ENCODE data around the gene TRIP13.
"Not testable (repeated sequence)": the region's sequence is repeated elsewhere in the genome, so short reads cannot be mapped to it uniquely, and the experiment has no call there.

The TRIP13 gene

DNA sequence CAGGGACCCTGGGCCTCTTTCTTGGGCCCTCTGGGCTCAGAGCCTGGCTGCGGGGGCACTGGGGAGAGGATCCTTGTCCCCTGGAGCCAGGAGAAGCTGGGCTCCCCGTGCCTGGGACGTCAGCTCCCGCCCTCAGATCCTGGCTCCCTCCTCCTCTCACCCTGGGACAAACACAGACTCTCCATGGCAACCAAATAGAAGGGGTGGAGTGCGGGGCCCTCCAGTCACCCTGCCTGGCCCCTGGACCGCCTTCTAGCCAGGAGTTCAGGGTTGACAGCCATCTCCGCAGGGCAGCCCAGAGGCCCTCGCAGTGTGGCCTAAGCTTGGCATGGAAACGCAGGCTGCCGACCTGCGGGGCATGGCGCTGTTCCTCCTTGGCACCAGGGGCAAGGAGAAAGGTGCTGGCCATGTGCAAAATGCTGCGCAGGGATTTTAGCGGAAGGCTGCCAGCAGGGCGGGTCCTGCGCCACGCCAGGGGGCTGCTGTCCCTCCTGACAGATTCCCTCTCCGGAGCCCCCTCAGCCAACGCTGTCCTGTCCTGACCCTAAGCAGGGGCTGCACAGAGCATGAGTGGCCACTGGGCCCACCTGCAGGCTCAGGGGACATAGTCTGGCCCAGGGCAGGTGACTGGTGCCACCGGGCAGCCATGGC, 42.9 kb upstream of the TRIP13 start:
- no peaks in the 10 kb centered on the region for H3K36me3 ChIP-seq (ENCODE audit: control insufficient read depth, insufficient read depth, low read length)
- no peak overlapping the region for H3K9ac ChIP-seq (ENCODE audit: low read depth, low read length)
- H3K4me3 ChIP-seq (ENCODE audit: low read depth, low read length) = no peak overlapping the region
- H3K9me3 ChIP-seq (ENCODE audit: control insufficient read depth, insufficient read depth, low read length) = no peaks in the 10 kb centered on the region
- H3K27me3 ChIP-seq (ENCODE audit: control insufficient read depth, insufficient read depth, low read length) = no peaks in the 10 kb centered on the region
- H3K4me1 ChIP-seq (ENCODE audit: control insufficient read depth, insufficient read depth, low read length) = no peaks in the 10 kb centered on the region
- no peak overlapping the region for H3K27ac ChIP-seq (ENCODE audit: low read depth, low read length)

DNA sequence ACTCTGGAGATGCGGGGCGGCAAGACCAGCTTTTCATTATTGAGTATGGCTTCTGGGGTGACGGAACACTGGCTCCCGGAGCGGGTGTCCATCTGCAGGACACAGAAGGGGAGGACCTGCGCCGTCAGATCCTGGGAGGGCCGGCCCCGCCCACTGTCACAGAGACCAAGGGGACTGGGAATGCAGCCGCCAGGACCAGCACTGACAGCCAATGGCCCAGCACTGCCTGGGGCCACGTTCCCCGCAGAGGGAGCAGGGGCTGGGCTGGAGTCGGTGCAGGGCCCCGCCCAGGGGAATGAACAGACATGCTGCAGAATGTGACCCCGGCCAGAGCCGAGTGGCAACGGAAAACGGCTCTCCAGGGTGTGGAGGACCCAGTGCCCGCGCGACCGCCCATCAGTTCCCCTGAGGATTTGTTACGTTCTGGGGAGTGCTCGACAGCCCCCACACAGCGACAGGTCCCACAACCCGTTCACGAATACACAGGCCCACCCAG, 42.1 kb upstream of the TRIP13 start, which contains the start of gene ZDHHC11:
TSS of gene ZDHHC11 (minus strand) at position 476 of the 496 bp plus-strand sequence. CDS start at position 92, 384 bp downstream.
- Histone ChIP-seq H3K9ac (ENCODE audit: low read depth, low read length) (no peak within 1 kb of the TSS), H3K27me3 (ENCODE audit: control insufficient read depth, insufficient read depth, low read length) (no peaks in the 10 kb centered on the region), H3K4me1 (ENCODE audit: control insufficient read depth, insufficient read depth, low read length) (no peaks in the 10 kb centered on the region), H3K27ac (ENCODE audit: low read depth, low read length) (no peak within 1 kb of the TSS), H3K36me3 (ENCODE audit: control insufficient read depth, insufficient read depth, low read length) (no peaks in the 10 kb centered on the region), H3K4me3 (ENCODE audit: low read depth, low read length) (no peak within 1 kb of the TSS), H3K9me3 (ENCODE audit: control insufficient read depth, insufficient read depth, low read length) (no peaks in the 10 kb centered on the region)

DNA sequence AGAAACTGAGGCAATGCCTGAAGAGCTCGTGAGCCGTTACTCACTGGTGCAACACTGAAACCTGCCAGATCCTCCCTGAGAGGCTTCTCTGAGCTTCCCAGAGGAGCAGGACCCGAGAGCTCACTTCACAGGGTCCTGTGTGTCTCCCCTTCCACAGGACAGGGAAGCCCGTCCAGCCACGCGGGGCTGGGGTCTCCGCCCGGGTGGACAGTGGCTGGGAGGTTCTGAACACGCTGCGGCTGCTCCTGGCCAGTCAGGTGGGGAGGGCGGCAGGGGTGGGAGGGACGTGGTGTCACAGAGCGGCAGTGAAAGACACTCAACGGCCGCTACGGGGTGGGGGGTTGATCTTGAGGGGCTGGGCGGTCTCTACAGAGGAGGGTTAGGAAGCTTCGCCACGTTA, 41.6 kb upstream of the TRIP13 start:
- no peaks in the 10 kb centered on the region for H3K9me3 ChIP-seq (ENCODE audit: control insufficient read depth, insufficient read depth, low read length)
- no peak overlapping the region for H3K4me3 ChIP-seq (ENCODE audit: low read depth, low read length)
- no peaks in the 10 kb centered on the region for H3K27me3 ChIP-seq (ENCODE audit: control insufficient read depth, insufficient read depth, low read length)
- H3K4me1 ChIP-seq (ENCODE audit: control insufficient read depth, insufficient read depth, low read length) = no peaks in the 10 kb centered on the region
- H3K27ac ChIP-seq (ENCODE audit: low read depth, low read length) = no peak overlapping the region
- H3K36me3 ChIP-seq (ENCODE audit: control insufficient read depth, insufficient read depth, low read length) = no peaks in the 10 kb centered on the region
- no peak overlapping the region for H3K9ac ChIP-seq (ENCODE audit: low read depth, low read length)

DNA sequence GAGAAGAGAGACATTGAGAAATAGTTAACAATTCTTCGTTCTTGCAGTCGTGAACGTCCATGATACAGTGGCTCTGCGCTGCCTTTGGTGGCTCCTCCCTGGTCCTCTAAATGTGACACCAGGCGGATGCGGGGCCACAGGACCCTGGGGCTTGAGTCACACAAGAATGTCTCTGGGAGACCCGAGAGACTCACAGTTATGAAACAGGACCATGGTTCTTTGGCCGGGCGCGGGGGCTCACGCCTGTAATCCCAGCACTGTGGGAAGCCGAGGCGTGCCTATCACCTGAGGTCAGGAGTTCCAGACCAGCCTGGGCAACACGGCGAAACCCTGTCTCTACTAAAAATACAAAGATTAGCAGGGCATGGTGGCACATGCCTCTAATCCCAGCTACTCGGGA, 41.1 kb upstream of the TRIP13 start:
- no peaks in the 10 kb centered on the region for H3K9me3 ChIP-seq (ENCODE audit: control insufficient read depth, insufficient read depth, low read length)
- no peak overlapping the region for H3K4me3 ChIP-seq (ENCODE audit: low read depth, low read length)
- H3K27me3 ChIP-seq (ENCODE audit: control insufficient read depth, insufficient read depth, low read length) = no peaks in the 10 kb centered on the region
- no peaks in the 10 kb centered on the region for H3K4me1 ChIP-seq (ENCODE audit: control insufficient read depth, insufficient read depth, low read length)
- no peak overlapping the region for H3K27ac ChIP-seq (ENCODE audit: low read depth, low read length)
- no peak overlapping the region for H3K9ac ChIP-seq (ENCODE audit: low read depth, low read length)
- H3K36me3 ChIP-seq (ENCODE audit: control insufficient read depth, insufficient read depth, low read length) = no peaks in the 10 kb centered on the region

DNA sequence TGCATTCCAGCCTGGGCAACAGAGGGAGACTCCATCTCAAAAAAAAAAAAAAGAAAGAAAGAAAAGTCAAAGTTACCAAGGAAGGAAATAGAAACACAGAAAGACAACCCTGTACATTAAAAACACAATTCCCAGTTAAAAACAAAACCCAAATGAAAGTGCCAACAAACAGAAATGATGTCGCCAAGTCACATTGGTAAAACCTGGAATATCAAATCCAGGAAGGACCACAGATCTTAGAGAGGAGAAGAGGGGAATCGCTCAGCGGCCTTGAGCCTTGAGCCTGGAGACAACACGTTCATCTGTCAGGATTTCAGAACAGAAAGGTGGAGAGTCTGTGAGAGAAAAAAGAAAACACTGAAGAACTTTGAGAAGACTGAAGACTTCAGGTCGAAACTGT, 40.7 kb upstream of the TRIP13 start:
- Histone ChIP-seq H3K36me3 (ENCODE audit: control insufficient read depth, insufficient read depth, low read length) (no peaks in the 10 kb centered on the region), H3K4me1 (ENCODE audit: control insufficient read depth, insufficient read depth, low read length) (no peaks in the 10 kb centered on the region), H3K27ac (ENCODE audit: low read depth, low read length) (no peak overlapping the region)

DNA sequence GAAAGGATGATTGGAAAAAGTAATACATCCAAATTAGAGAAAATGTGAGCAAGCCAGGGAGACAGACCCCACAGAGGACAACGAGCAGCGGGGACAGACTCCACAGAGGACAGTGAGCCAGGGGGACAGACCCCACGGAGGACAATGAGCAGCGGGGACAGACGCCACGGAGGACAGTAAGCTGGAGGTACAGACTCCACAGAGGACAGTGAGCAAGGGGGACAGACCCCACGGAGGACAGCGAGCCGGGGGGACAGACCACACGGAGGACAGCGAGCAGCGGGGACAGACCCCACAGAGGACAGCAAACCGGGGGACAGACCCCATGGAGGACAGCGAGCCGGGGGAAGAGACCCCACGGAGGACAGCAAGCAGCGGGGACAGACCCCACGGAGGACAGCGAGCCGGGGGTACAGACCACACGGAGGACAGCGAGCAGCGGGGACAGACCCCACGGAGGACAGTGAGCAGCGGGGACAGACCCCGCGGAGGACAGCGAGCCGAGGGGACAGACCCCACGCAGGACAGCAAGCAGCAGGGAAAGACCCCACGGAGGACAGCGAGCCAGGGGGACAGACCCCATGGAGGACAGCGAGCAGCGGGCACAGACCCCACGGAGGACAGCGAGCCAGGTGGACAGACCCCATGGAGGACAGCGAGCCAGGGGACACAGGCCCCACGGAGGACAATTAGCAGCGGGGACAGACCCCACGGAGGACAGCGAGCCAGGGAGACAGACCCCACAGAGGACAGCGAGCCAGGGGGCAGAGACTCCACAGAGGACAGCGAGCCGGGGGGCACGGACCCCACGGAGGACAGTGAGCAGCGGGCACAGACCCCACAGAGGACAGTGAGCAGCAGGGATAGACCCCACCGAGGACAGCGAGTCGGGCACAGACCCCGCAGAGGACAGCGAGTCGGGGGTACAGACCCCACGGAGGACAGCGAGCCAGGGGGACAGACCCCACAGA, 40.0 kb upstream of the TRIP13 start:
- no peak overlapping the region for H3K4me3 ChIP-seq (ENCODE audit: low read depth, low read length)
- no peak overlapping the region for H3K27ac ChIP-seq (ENCODE audit: low read depth, low read length)
- H3K9ac ChIP-seq (ENCODE audit: low read depth, low read length) = no peak overlapping the region
- H3K9me3 ChIP-seq (ENCODE audit: control insufficient read depth, insufficient read depth, low read length) = no peaks in the 10 kb centered on the region
- H3K36me3 ChIP-seq (ENCODE audit: control insufficient read depth, insufficient read depth, low read length) = no peaks in the 10 kb centered on the region
- H3K4me1 ChIP-seq (ENCODE audit: control insufficient read depth, insufficient read depth, low read length) = no peaks in the 10 kb centered on the region
- H3K27me3 ChIP-seq (ENCODE audit: control insufficient read depth, insufficient read depth, low read length) = no peaks in the 10 kb centered on the region

More for the DNA sequence above, 40.7 kb upstream of the TRIP13 start:
- H3K9ac ChIP-seq (ENCODE audit: low read depth, low read length) = no peak overlapping the region
- no peaks in the 10 kb centered on the region for H3K9me3 ChIP-seq (ENCODE audit: control insufficient read depth, insufficient read depth, low read length)
- H3K27me3 ChIP-seq (ENCODE audit: control insufficient read depth, insufficient read depth, low read length) = no peaks in the 10 kb centered on the region
- no peak overlapping the region for H3K4me3 ChIP-seq (ENCODE audit: low read depth, low read length)

DNA sequence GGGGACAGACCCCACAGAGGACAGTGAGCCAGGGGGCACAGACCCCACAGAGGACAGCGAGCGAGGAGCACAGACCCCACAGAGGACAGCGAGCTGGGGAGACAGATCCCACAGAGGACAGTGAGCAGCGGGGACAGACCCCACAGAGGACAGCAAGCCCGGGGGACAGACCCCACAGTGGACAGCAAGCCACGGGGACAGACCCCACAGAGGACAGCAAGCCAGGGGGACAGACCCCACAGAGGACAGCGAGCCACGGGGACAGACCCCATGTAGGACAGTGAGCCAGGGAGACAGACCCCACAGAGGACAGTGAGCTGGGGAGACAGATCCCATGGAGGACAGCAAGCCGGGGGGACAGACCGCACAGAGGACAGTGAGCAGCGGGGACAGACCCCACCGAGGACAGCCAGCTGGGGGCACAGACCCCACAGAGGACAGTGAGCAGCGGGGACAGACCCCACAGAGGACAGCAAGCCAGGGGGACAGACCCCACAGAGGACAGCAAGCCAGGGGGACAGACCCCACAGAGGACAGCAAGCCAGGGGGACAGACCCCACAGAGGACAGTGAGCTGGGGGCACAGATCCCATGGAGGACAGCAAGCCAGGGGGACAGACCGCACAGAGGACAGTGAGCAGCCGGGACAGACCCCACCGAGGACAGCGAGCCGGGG, 39.1 kb upstream of the TRIP13 start:
- not testable (repeated sequence) for H3K36me3 ChIP-seq (ENCODE audit: control insufficient read depth, insufficient read depth, low read length); H3K4me1 ChIP-seq (ENCODE audit: control insufficient read depth, insufficient read depth, low read length); H3K9me3 ChIP-seq (ENCODE audit: control insufficient read depth, insufficient read depth, low read length); H3K9ac ChIP-seq (ENCODE audit: low read depth, low read length); H3K4me3 ChIP-seq (ENCODE audit: low read depth, low read length); H3K27ac ChIP-seq (ENCODE audit: low read depth, low read length); H3K27me3 ChIP-seq (ENCODE audit: control insufficient read depth, insufficient read depth, low read length)

DNA sequence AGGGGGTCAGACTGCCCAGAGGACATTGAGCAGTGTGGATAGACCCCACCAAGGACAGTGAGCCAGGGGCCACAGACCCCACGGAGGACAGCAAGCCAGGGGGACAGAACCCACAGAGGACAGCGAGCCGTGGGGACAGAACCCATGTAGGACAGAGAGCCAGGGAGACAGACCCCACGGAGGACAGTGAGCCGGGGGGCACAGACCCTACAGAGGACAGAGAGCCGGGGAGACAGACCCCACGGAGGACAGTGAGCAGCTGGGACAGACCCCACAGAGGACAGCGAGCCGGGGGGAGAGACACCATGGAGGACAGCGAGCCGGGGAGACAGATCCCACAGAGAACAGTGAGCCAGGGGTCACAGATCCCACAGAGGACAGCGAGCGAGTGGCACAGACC, 38.5 kb upstream of the TRIP13 start:
- Histone ChIP-seq H3K27ac (ENCODE audit: low read depth, low read length) (no peak overlapping the region), H3K36me3 (ENCODE audit: control insufficient read depth, insufficient read depth, low read length) (no peaks in the 10 kb centered on the region), H3K9me3 (ENCODE audit: control insufficient read depth, insufficient read depth, low read length) (no peaks in the 10 kb centered on the region), H3K4me1 (ENCODE audit: control insufficient read depth, insufficient read depth, low read length) (no peaks in the 10 kb centered on the region), H3K27me3 (ENCODE audit: control insufficient read depth, insufficient read depth, low read length) (no peaks in the 10 kb centered on the region), H3K4me3 (ENCODE audit: low read depth, low read length) (no peak overlapping the region), H3K9ac (ENCODE audit: low read depth, low read length) (no peak overlapping the region)

DNA sequence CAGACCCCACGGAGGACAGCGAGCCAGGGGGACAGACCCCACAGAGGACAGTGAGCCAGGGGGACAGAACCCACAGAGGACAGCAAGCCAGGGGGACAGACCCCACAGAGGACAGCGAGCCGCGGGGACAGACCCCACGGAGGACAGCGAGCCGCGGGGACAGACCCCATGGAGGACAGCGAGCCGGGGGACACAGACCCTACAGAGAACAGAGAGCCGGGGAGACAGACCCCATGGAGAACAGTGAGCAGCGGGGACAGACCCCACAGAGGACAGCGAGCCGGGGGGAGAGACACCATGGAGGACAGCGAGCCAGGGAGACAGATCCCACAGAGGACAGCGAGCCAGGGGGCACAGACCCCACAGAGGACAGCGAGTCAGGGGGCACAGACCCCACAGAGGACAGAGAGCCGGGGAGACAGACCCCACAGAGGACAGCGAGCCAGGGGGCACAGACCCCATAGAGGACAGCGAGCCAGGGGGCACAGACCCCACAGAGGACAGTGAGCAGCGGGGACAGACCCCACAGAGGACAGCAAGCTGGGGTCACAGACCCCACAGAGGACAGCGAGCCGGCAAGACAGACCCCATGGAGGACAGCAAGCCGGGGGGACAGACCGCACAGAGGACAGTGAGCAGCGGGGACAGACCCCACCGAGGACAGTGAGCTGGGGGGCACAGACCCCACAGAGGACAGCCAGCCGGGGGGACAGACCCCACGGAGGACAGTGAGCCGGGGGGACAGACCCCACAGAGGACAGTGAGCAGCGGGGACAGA, 37.5 kb upstream of the TRIP13 start:
- H3K27ac ChIP-seq (ENCODE audit: low read depth, low read length) = no peak overlapping the region
- H3K9me3 ChIP-seq (ENCODE audit: control insufficient read depth, insufficient read depth, low read length) = no peaks in the 10 kb centered on the region
- no peaks in the 10 kb centered on the region for H3K4me1 ChIP-seq (ENCODE audit: control insufficient read depth, insufficient read depth, low read length)
- no peak overlapping the region for H3K4me3 ChIP-seq (ENCODE audit: low read depth, low read length)
- no peak overlapping the region for H3K9ac ChIP-seq (ENCODE audit: low read depth, low read length)
- H3K27me3 ChIP-seq (ENCODE audit: control insufficient read depth, insufficient read depth, low read length) = no peaks in the 10 kb centered on the region
- H3K36me3 ChIP-seq (ENCODE audit: control insufficient read depth, insufficient read depth, low read length) = no peaks in the 10 kb centered on the region

DNA sequence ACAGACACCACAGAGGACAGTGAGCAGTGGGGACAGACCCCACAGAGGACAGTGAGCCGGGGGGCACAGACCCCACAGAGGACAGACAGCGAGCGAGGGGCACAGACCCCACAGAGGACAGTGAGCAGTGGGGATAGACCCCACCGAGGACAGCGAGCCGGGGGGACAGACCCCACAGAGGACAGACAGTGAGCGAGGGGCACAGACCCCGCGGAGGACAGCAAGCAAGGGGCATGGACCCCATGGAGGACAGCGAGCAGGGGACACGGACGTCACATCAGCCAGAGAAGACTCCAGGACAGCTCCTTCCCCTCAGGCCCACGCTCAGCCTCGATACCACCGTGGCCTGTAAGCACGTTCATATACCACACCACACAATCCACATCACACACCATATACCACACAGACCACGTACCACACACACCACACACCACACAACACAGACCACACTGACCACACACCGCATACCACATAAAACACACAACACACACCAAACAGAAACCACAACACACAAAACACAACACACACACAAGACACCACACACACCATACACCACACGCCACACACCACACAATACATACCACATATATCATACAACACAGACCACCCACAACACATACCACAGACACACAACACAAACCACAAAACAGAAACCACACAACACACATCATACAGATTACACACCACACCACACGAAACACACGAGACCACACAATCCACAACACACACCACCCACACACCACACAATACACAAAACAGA, 36.7 kb upstream of the TRIP13 start:
- no peaks in the 10 kb centered on the region for H3K9me3 ChIP-seq (ENCODE audit: control insufficient read depth, insufficient read depth, low read length)
- no peak overlapping the region for H3K27ac ChIP-seq (ENCODE audit: low read depth, low read length)
- H3K4me1 ChIP-seq (ENCODE audit: control insufficient read depth, insufficient read depth, low read length) = no peaks in the 10 kb centered on the region
- no peak overlapping the region for H3K4me3 ChIP-seq (ENCODE audit: low read depth, low read length)
- no peak overlapping the region for H3K9ac ChIP-seq (ENCODE audit: low read depth, low read length)
- no peaks in the 10 kb centered on the region for H3K36me3 ChIP-seq (ENCODE audit: control insufficient read depth, insufficient read depth, low read length)
- no peaks in the 10 kb centered on the region for H3K27me3 ChIP-seq (ENCODE audit: control insufficient read depth, insufficient read depth, low read length)

Measured in HUES48 (cell line).